ENCODE measurements around the gene KRR1.
"Not testable (repeated sequence)": the region's sequence is repeated elsewhere in the genome, so short reads cannot be mapped to it uniquely, and the experiment has no call there.

Gene KRR1

DNA sequence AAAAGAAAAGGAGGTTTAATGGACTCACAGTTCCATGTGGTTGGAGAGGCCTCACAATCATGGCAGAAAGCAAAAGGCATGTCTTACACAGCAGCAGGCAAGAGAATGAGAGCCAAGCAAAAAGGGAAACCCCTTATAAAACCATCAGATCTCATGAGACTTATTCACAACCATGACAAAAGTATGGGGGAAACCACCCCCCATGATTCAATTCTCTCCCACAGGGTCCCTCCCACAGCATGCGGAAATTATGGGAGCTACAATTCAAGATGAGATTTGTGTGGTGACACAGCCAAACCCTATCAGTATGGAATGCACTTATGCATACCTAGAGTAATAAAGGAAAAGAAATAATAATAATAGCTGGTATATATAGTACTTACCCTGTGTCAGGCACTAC lies 35.3 kb downstream of the KRR1 start:
- DNase-seq (ENCODE audit: low spot score), result no peak

- no peak for DNase-seq (ENCODE audit: low spot score)
Observed at GRCh38 chr12:75474116-75474515, 37.3 kb downstream of the KRR1 start.

- no peak for DNase-seq (ENCODE audit: low spot score)
Observed at GRCh38 chr12:75471902-75472890, 39.2 kb downstream of the KRR1 start.

DNA sequence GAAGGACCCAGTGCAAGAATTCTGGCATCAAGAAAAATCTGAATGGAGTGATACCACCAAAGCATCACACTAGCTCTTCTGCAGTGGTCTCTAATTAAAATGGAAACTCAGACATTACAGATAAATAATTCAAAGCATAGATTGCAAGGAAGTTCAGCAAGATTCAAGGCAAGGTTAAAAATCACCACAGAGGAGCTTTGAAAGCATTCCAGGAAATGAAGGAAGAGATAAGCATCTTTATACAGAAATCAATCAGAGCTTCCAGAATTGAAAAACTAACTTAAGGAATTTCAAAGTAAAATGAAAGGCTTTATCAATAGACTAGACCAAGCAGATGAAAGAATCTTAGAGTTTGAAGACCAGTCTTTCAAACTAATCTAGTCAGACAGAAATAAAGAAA lies 51.2 kb downstream of the KRR1 start:
- DNase-seq (ENCODE audit: low spot score), result no peak

DNA sequence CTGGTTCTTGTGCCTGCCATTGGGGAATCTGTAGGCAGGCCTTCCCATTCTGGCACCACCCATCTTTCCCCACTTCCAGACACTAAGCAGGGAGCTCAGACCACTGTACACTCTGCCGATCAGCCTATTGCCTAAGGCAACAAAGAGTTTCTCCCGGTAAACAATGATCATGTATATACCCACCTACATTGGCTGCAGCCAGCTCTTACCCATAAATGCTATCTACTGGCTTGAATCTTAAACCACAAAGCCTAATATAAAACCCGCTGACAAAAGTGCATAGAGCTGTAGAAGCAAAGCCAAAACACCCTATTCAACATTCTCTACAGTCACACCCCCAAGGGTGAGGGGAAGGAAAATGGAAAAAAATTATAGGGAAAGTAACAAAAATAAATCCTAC lies 51.7 kb downstream of the KRR1 start:
- DNase-seq (ENCODE audit: low spot score), result no peak

- DNase-seq (ENCODE audit: low spot score), result not testable (repeated sequence)
Observed at GRCh38 chr12:75457866-75458265, 53.5 kb downstream of the KRR1 start.

- no peak for DNase-seq (ENCODE audit: low spot score)
Observed at GRCh38 chr12:75457191-75457590, 54.2 kb downstream of the KRR1 start.

DNA sequence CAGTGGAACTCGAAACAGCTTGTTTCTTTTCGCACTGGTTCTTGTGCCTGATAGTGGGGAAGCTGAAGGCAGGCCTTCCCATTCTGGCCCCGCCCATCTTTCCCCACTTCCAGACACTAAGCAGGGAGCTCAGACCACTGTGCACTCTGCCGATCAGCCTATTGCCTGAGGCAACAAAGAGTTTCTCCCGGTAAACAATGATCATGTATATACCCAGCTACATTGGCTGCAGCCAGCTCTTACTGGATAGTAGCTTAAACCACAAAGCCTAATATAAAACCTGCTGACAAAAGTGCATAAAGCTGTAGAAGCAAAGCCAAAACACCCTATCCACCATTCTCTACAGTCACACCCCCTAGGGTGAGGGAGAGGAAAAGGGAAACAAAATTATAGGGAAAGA lies 55.6 kb downstream of the KRR1 start:
- DNase-seq (ENCODE audit: low spot score), result no peak

- DNase-seq (ENCODE audit: low spot score), result no peak
Observed at GRCh38 chr12:75452675-75453330, 58.6 kb downstream of the KRR1 start.

DNA sequence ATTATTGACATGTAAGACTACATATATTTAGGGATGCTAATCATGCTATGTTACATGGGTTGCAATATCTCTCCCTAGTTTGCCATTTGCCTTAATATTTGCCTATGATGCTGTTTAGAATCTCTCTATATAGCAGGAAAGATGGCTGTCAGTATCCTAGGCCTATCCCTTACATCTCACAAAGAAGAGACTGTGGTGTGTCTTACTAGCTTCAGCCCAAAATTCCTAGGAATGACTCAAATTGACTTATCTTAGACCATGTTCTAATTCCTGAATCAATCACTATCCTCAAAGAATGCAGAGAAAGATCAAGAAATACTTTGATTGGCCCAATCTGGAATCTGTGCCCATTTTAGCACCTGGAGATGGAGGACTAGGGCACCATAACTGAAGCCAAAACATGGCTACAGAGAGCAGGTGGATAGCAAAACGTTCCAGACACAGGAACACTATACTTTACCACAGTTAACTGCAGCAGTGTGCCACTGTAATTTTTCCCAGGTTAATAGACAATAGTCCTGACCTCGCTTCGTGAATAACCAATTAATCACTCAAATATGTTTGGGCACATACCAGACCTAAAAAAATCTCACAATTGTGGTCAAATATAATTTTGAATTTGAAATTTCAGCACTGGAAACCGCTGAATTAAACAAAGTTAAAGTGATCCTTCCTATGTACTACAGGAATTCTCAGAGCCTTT lies 63.6 kb downstream of the KRR1 start:
- no peak for DNase-seq (ENCODE audit: low spot score)

DNA sequence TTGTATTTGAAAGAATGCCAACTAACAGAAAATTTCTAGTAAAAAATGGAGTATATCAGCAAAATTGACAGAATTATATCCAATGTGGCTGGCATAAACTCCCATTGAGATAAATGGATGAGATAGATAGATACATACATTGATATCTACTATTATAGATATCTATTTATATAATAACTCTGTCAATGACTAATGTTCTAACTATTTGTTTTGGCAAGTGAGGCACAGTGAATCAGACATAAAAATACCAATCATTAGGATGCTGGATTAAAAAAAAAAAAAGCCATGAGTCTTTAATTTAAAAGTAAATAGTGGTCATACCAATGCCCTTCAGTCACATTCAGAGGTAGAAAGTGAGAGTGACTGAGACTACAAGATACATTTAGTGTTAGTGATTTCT lies 64.6 kb downstream of the KRR1 start:
- no peak for DNase-seq (ENCODE audit: low spot score)

- DNase-seq (ENCODE audit: low spot score), result not testable (repeated sequence)
Observed at GRCh38 chr12:75445137-75445507, 66.3 kb downstream of the KRR1 start.

DNA sequence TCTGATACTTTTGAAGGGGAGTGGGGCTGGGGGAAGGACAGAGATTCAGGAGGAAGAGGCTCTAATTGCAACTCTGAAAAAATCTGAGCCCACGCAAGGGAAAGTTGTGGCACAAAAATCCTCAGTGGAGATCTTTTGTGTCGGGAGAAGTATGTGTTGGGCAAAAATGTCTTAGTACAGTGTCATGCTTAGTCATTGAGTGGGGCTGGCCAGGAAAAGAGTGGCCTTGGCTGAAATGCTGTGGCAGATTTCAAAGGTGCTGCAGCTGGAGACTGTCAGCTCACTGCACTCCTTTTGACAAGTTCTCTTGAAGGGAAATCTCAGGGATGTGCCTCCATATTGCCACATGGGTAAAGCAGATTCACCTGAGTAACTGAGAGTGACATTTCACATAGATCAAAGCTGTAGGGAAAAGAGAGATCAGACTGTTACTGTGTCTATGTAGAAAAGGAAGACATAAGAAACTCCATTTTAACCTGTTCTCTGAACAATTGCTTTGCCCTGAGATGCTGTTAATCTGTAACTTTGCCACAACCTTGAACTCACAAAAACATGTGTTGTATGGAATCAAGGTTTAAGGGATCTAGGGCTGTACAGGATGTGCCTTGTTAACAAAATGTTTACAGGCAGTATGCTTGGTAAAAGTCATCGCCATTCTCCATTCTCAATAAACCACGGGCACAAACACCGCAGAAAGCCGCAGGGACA lies 66.8 kb downstream of the KRR1 start:
- no peak for DNase-seq (ENCODE audit: low spot score)

DNA sequence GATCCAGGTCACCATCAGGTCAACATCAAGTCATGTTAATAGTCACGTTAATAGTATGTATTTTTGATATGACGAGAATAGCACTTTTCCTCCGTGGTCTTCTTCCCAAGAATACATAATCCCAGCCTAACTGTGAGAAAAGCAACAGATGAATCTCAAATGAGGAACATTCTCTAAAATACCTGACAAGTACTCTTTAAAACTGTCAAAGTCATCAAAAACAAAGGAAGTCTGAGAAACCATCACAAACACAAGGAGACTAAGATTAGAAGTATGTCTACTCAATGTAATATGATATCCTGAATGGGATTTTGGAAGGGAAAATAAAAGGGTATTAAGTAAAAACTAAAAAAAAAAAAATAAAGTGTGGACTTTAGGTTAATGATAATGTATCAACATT lies 67.7 kb downstream of the KRR1 start:
- DNase-seq (ENCODE audit: low spot score), result no peak

GRCh38 chr12:75442454-75442853 lies 69.0 kb downstream of the KRR1 start:
- DNase-seq (ENCODE audit: low spot score), result not testable (repeated sequence)

GRCh38 chr12:75441687-75442449 lies 69.5 kb downstream of the KRR1 start:
- not testable (repeated sequence) for DNase-seq (ENCODE audit: low spot score)

All from SW480 (cell line).